ENCODE results near the gene HES7. TPM values are rescaled to one million over a fixed set of nuclear protein-coding genes. Genes with fewer than 3 reads are reported as not detected.

Gene HES7
- total and polyA plus RNA-seq, 2 donors, result 0.24 TPM; not detected in 1

GRCh38 chr17:8126491-8127066 lies 2.7 kb upstream of the HES7 start:
- Histone ChIP-seq H3K27ac (ENCODE audit: low read depth) (no peak overlapping the region), H3K36me3 (ENCODE audit: insufficient read depth) (no peaks in the 10 kb centered on the region), H3K4me3 (ENCODE audit: low read depth, low read length) (peak overlapping the region; percentile 58), H3K4me1 (ENCODE audit: insufficient read depth) (peaks cover 3% of the 10 kb centered on the region)
- WGBS, result under 1% methylated on average over 45 of the region's 45 CpGs
- no peak for DNase-seq (ENCODE audit: extremely low spot score)

- Histone ChIP-seq H3K36me3 (ENCODE audit: insufficient read depth) (no peaks in the 10 kb centered on the region), H3K4me3 (ENCODE audit: low read depth, low read length) (peak overlapping the region; percentile 58), H3K27ac (ENCODE audit: low read depth) (no peak overlapping the region), H3K4me1 (ENCODE audit: insufficient read depth) (peaks cover 3% of the 10 kb centered on the region)
- no peak for DNase-seq (ENCODE audit: extremely low spot score)
- under 1% methylated on average over 35 of the region's 35 CpGs for WGBS
These were observed 2.1 kb upstream of the HES7 start for GRCh38 chr17:8125947-8126490.

GRCh38 chr17:8125154-8125946 lies 1.4 kb upstream of the HES7 start:
- WGBS, result under 1% methylated on average over 40 of the region's 40 CpGs
- Histone ChIP-seq H3K36me3 (ENCODE audit: insufficient read depth) (no peaks in the 10 kb centered on the region), H3K4me1 (ENCODE audit: insufficient read depth) (peaks cover 3% of the 10 kb centered on the region), H3K4me3 (ENCODE audit: low read depth, low read length) (peak overlapping the region; percentile 58), H3K27ac (ENCODE audit: low read depth) (no peak overlapping the region)
- peak; percentile 79 for DNase-seq (ENCODE audit: extremely low spot score)

- 4% methylated on average over 24 of the region's 24 CpGs for WGBS
- Histone ChIP-seq H3K4me3 (ENCODE audit: low read depth, low read length) (no peak overlapping the region), H3K27ac (ENCODE audit: low read depth) (no peak overlapping the region), H3K4me1 (ENCODE audit: insufficient read depth) (peaks cover 3% of the 10 kb centered on the region), H3K36me3 (ENCODE audit: insufficient read depth) (no peaks in the 10 kb centered on the region)
- no peak for DNase-seq (ENCODE audit: extremely low spot score)
These were observed 646 bp upstream of the HES7 start for GRCh38 chr17:8124350-8125153.

DNA sequence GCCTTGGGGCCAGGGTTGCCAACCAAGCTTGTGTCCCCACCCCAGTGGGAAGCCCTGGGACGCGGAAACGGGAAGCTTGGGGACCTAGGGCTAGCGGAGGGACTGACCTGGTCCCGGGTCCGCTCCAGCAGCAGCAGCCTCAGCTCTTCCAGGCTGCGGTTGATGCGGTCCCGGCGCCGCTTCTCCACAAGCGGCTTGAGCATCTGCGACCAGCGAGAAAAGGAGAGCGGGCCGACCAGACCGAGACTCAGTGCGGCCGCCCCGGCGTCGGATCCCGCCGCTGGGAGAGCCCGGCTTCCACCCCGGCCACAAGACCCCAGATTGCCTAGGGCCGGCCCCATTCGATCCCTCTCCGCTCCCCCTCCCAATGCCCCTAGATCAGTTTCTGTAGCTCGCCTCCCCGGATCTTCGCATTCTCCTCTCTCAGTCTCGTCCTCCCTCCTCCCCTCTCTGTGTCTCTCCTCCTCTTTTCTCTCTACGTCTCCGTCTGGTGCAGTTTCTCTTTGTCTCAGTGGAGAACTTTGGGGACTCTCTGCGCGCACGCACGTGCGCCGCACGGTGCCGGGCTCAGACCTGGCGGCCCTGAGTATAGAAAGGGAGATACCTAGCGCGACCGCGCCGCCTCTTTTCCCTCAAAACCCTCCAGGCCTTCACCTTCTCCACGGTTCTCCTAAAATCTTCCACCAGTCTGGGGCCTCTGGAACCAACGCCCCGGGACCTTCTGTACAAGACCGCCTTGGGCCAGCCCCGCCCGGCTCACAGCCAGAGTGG lies 797 bp downstream of the HES7 start:
- no peak for DNase-seq (ENCODE audit: extremely low spot score)
- no peaks in the 10 kb centered on the region for H3K36me3 ChIP-seq (ENCODE audit: insufficient read depth)
- H3K4me1 ChIP-seq (ENCODE audit: insufficient read depth), result peaks cover 3% of the 10 kb centered on the region
- peak overlapping the region; percentile 50 for H3K4me3 ChIP-seq (ENCODE audit: low read depth, low read length)
- WGBS, result under 1% methylated on average over 55 of the region's 55 CpGs
- no peak overlapping the region for H3K27ac ChIP-seq (ENCODE audit: low read depth)

DNA sequence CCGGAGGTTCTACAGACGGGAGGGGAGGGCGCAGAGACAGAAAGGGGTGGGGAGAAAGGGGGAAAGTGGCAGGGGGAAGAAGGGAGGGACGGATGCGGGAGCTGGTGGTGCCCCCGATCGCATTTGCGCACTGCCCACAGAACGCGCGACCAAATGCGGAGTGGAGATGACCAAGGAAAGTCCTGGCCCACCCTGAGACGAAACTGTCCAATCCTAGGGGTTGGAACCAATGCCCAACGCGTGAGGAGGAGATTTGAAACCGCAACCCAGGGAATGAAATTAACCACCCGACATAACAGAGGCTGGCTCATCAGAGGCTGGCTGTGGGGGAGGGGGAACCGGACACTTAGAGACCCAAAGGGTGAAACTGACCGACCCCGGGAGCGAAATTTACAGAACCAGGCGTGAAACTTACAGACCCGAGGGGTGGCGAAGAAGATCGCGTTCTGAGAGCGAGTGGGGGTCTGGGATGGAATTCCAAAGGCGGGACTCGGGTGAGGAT lies 1.4 kb downstream of the HES7 start:
- H3K4me3 ChIP-seq (ENCODE audit: low read depth, low read length), result peak overlapping the region; percentile 50
- no peak for DNase-seq (ENCODE audit: extremely low spot score)
- H3K27ac ChIP-seq (ENCODE audit: low read depth), result no peak overlapping the region
- no peaks in the 10 kb centered on the region for H3K36me3 ChIP-seq (ENCODE audit: insufficient read depth)
- under 1% methylated on average over 29 of the region's 29 CpGs for WGBS
- H3K4me1 ChIP-seq (ENCODE audit: insufficient read depth), result peaks cover 3% of the 10 kb centered on the region

DNA sequence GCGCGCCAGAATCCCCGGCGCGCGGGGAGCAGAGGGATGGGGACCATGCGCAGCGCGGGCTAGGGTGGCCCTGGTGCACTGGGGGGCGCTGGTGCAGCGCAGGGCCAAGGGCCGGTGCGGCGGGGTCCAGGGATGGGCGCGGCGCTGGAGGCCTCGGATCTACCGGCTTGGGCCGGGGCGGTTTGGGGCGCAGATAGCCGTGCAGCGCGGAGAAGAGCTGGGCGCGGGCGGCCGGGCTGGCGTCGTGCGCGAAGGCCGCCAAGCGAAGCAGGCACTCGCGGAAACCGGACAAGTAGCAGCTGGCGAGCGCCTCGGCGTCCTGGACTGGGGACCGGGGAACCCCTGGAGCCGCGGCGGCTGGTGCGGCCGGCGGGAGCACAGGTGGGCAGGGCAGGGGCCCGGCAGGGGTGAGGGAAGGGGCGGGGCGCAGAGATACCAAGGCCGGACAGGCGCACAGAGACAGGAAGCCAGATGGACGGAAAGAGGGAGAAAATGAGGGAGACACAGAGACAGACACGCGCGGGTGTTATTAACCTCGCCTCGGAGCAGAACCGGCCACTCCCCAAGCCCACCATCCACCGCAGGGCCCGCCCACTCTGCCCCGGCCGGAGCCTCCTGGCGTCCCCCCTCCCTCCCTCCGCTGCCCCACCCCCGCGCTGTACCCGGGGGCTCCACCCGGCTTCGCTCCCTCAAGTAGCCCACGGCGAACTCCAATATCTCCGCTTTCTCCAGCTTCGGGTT lies 2.1 kb downstream of the HES7 start:
- H3K4me3 ChIP-seq (ENCODE audit: low read depth, low read length), result peak overlapping the region; percentile 50
- DNase-seq (ENCODE audit: extremely low spot score), result no peak
- H3K4me1 ChIP-seq (ENCODE audit: insufficient read depth), result peaks cover 3% of the 10 kb centered on the region
- no peaks in the 10 kb centered on the region for H3K36me3 ChIP-seq (ENCODE audit: insufficient read depth)
- WGBS, result under 1% methylated on average over 76 of the region's 76 CpGs
- no peak overlapping the region for H3K27ac ChIP-seq (ENCODE audit: low read depth)

DNA sequence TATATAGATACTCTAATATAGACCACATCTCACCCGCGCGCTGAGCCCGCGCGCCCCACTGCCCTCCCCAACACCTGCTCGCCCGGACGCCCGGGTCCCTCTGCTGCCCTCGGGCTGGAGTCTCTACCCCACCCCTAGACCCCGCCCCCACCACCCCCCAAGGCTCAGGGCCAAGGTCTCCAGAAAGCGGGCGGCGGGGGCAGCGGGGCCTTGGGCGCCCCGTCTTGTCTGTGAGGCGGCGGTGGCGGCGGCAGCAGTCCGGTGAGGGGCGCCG lies 2.6 kb downstream of the HES7 start:
- no peak for DNase-seq (ENCODE audit: extremely low spot score)
- H3K4me3 ChIP-seq (ENCODE audit: low read depth, low read length), result peak overlapping the region; percentile 50
- WGBS, result 1% methylated on average over 25 of the region's 25 CpGs
- no peaks in the 10 kb centered on the region for H3K36me3 ChIP-seq (ENCODE audit: insufficient read depth)
- H3K27ac ChIP-seq (ENCODE audit: low read depth), result no peak overlapping the region
- H3K4me1 ChIP-seq (ENCODE audit: insufficient read depth), result peaks cover 3% of the 10 kb centered on the region

- WGBS, result 1% methylated on average over 40 of the region's 40 CpGs
- no peak for DNase-seq (ENCODE audit: extremely low spot score)
- Histone ChIP-seq H3K36me3 (ENCODE audit: insufficient read depth) (no peaks in the 10 kb centered on the region), H3K4me3 (ENCODE audit: low read depth, low read length) (peak overlapping the region; percentile 14), H3K27ac (ENCODE audit: low read depth) (no peak overlapping the region), H3K4me1 (ENCODE audit: insufficient read depth) (peaks cover 3% of the 10 kb centered on the region)
These were observed 3.1 kb downstream of the HES7 start for GRCh38 chr17:8120520-8121406.

GRCh38 chr17:8119581-8120519 lies 4.1 kb downstream of the HES7 start:
- DNase-seq (ENCODE audit: extremely low spot score), result peak; percentile 97
- no peak overlapping the region for H3K27ac ChIP-seq (ENCODE audit: low read depth)
- H3K4me3 ChIP-seq (ENCODE audit: low read depth, low read length), result no peak overlapping the region
- no peaks in the 10 kb centered on the region for H3K36me3 ChIP-seq (ENCODE audit: insufficient read depth)
- under 1% methylated on average over 28 of the region's 28 CpGs for WGBS
- no peaks in the 10 kb centered on the region for H3K4me1 ChIP-seq (ENCODE audit: insufficient read depth)
